ENCODE measurements around the gene MRPS14.

The MRPS14 gene

GRCh38 chr1:174988986-174989385, 34.2 kb downstream of the MRPS14 start:
- FAIRE-seq (no peak), DNase-seq (ENCODE audit: low spot score) (no peak)

- DNase-seq (ENCODE audit: low spot score) (no peak), FAIRE-seq (no peak)
These were observed 34.7 kb downstream of the MRPS14 start for GRCh38 chr1:174988539-174988938.

- DNase-seq (ENCODE audit: low spot score) (no peak), FAIRE-seq (no peak)
These were observed 38.3 kb downstream of the MRPS14 start for GRCh38 chr1:174984952-174985351.

GRCh38 chr1:174982971-174983689, 40.1 kb downstream of the MRPS14 start:
- DNase-seq (ENCODE audit: low spot score) = no peak
- no peak for FAIRE-seq

- FAIRE-seq (peak; percentile 63), DNase-seq (ENCODE audit: low spot score) (peak; percentile 17)
These were observed 46.7 kb downstream of the MRPS14 start for GRCh38 chr1:174976436-174977108.

GRCh38 chr1:174975764-174976163, 47.5 kb downstream of the MRPS14 start:
- no peak for FAIRE-seq

GRCh38 chr1:174974711-174975119, 48.5 kb downstream of the MRPS14 start:
- no peak for DNase-seq (ENCODE audit: low spot score)
- no peak for FAIRE-seq

More at GRCh38 chr1:174975764-174976163, 47.5 kb downstream of the MRPS14 start:
- no peak for DNase-seq (ENCODE audit: low spot score)

GRCh38 chr1:174971902-174972301, 51.3 kb downstream of the MRPS14 start:
- DNase-seq (ENCODE audit: low spot score) = no peak

GRCh38 chr1:174971466-174971865, 51.8 kb downstream of the MRPS14 start:
- DNase-seq (ENCODE audit: low spot score) (no peak), FAIRE-seq (no peak)

More at GRCh38 chr1:174971902-174972301, 51.3 kb downstream of the MRPS14 start:
- no peak for FAIRE-seq

GRCh38 chr1:174969977-174970376, 53.2 kb downstream of the MRPS14 start:
- FAIRE-seq = peak; percentile 18
- peak; percentile 20 for DNase-seq (ENCODE audit: low spot score)

GRCh38 chr1:174968750-174969244, 54.4 kb downstream of the MRPS14 start:
- FAIRE-seq (peak; percentile 92), DNase-seq (ENCODE audit: low spot score) (peak; percentile 73)

GRCh38 chr1:174967845-174968705, 55.1 kb downstream of the MRPS14 start:
- FAIRE-seq = no peak

GRCh38 chr1:174966008-174966572, 57.1 kb downstream of the MRPS14 start:
- FAIRE-seq = no peak
- no peak for DNase-seq (ENCODE audit: low spot score)

More at GRCh38 chr1:174967845-174968705, 55.1 kb downstream of the MRPS14 start:
- DNase-seq (ENCODE audit: low spot score) = no peak

GRCh38 chr1:174965362-174966007, 57.7 kb downstream of the MRPS14 start:
- FAIRE-seq (no peak), DNase-seq (ENCODE audit: low spot score) (no peak)

- FAIRE-seq (no peak), DNase-seq (ENCODE audit: low spot score) (no peak)
These were observed 58.3 kb downstream of the MRPS14 start for GRCh38 chr1:174964972-174965361.

GRCh38 chr1:174964261-174964971, 58.8 kb downstream of the MRPS14 start:
- DNase-seq (ENCODE audit: low spot score) = no peak
- FAIRE-seq = no peak

GRCh38 chr1:174963529-174964125, 59.6 kb downstream of the MRPS14 start:
- DNase-seq (ENCODE audit: low spot score) = no peak
- no peak for FAIRE-seq

Data from RCC 7860 (cell line).